Vagina (tissue), 2 donors: ENCODE results near the gene BTN2A1.

Source experiments
- CTCF ChIP-seq, 3 experiments: fragments of 450-650 bp in 2 of 3; fragments of 200-600 bp in 1 of 3; sonication (generic) in 1 of 3; IDR thresholded peaks; one replicate each; pipeline ENCODE4 v1.5.1; 2017 to 2019; ENCODE audit warnings: antibody characterized with exemption in 3 of 3, mild to moderate bottlenecking in 2 of 3, moderate library complexity in 2 of 3
- POLR2A ChIP-seq, 2 donors: fragments of 450-650 bp; IDR thresholded peaks; one replicate each; pipeline ENCODE4 v1.6.1; 2017; ENCODE audit warnings: antibody characterized with exemption in 2 of 2, mild to moderate bottlenecking in 2 of 2, moderate library complexity in 2 of 2

- TF ChIP-seq CTCF (IDR thresholded peaks at IDR 0.05) = no peak
- no peak for TF ChIP-seq POLR2A (IDR thresholded peaks at IDR 0.05)
Measured at GRCh38 chr6:26493258-26493657, 35.5 kb downstream of the BTN2A1 start.
